Liver (tissue), 3 donors: ENCODE results near the gene IRF2BP2.

Experiments
- EGR1 ChIP-seq, 2 donors: IDR thresholded peaks; 2 replicates each; pipeline ENCODE4 v1.6.1; 2016 to 2018; ENCODE audit warnings: antibody characterized with exemption in 2 of 2, low read depth in 2 of 2
- FOXA1 ChIP-seq: IDR thresholded peaks from 2 replicates; pipeline ENCODE4 v1.6.1; 2016; ENCODE audit warnings: antibody characterized with exemption
- YY1 ChIP-seq: IDR thresholded peaks from 2 replicates; pipeline ENCODE4 v1.6.1; 2016; ENCODE audit warnings: antibody characterized with exemption, mild to moderate bottlenecking
- TF ChIP-seq, protein P1 (sequence below): fragments of 150-350 bp; IDR thresholded peaks from 2 replicates; pipeline ENCODE4 v1.5.1; 2017; ENCODE audit warnings: improper control_type of control experiment, low read depth, low read length; ENCODE audit not compliant: missing input control
- donor health status: healthy.
- donor health status: healthy.

- TF ChIP-seq FOXA1 = no peak
- TF ChIP-seq, protein P1, sequence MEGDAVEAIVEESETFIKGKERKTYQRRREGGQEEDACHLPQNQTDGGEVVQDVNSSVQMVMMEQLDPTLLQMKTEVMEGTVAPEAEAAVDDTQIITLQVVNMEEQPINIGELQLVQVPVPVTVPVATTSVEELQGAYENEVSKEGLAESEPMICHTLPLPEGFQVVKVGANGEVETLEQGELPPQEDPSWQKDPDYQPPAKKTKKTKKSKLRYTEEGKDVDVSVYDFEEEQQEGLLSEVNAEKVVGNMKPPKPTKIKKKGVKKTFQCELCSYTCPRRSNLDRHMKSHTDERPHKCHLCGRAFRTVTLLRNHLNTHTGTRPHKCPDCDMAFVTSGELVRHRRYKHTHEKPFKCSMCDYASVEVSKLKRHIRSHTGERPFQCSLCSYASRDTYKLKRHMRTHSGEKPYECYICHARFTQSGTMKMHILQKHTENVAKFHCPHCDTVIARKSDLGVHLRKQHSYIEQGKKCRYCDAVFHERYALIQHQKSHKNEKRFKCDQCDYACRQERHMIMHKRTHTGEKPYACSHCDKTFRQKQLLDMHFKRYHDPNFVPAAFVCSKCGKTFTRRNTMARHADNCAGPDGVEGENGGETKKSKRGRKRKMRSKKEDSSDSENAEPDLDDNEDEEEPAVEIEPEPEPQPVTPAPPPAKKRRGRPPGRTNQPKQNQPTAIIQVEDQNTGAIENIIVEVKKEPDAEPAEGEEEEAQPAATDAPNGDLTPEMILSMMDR = no peak
- TF ChIP-seq YY1 = no peak
- TF ChIP-seq EGR1 (IDR thresholded peaks at IDR 0.05; ENCODE audit: low read depth in 2 of 2) = no peak
Measured at GRCh38 chr1:234565132-234565531, 44.8 kb downstream of the IRF2BP2 start.
